ENCODE data around the gene NELL1.

DNA sequence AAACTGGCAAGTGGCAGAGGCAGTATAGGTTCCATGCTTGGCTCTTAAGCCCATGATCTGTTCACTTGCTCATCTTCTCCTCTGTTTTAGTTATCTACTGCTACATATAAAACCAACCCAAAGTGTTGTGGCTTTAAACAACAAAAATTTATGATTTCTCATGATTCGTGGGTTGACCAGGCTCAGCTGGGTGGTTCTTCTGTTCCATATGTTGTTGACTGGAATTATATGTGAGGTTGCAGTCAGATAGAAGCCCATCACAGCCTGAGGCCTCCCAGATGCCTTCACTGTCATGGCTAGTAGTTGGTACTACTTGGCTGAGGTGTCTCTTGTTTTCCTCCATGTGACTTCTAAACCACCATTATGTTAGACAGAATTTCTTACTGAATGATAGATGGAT lies 632.6 kb downstream of the NELL1 start:
- no peak for TF ChIP-seq POLR2AphosphoS5 (IDR thresholded peaks at IDR 0.05; ENCODE audit: low read depth, low read length)
- TF ChIP-seq POLR2A (IDR thresholded peaks at IDR 0.05; ENCODE audit: low read depth, low read length) = no peak
- TF ChIP-seq PAX5 (IDR thresholded peaks at IDR 0.05; ENCODE audit: insufficient read depth, low read length, severe bottlenecking) = no peak
- TF ChIP-seq TAF1 (IDR thresholded peaks at IDR 0.05; ENCODE audit: low read depth, low read length) = no peak
- no peak for TF ChIP-seq SPI1 (IDR thresholded peaks at IDR 0.05; ENCODE audit: low read depth, low read length)
